BE2C (cell line): ENCODE results near the gene RRAS2.

ENCODE experiments used
- DNase-seq: peaks from one replicate; pipeline ENCODE4 v3.0.0-alpha.2; 2020
- H3K27me3 ChIP-seq: fragments of 250-450 bp; sonication (Bioruptor Pico); 2 replicates; pipeline ENCODE4 v1.5.1; 2020; ENCODE audit warnings: mild to moderate bottlenecking
- H3K36me3 ChIP-seq: fragments of 250-450 bp; sonication (Bioruptor Pico); 2 replicates; pipeline ENCODE4 v1.5.1; 2020; ENCODE audit warnings: mild to moderate bottlenecking
- H3K4me1 ChIP-seq: fragments of 250-450 bp; sonication (Bioruptor Pico); 2 replicates; pipeline ENCODE4 v1.5.1; 2020
- H3K4me3 ChIP-seq: 2 replicates; pipeline ENCODE4 v1.5.1; 2011; ENCODE audit warnings: low read depth, low read length
- H3K9me3 ChIP-seq: fragments of 250-450 bp; sonication (Bioruptor Pico); 2 replicates; pipeline ENCODE4 v1.5.1; 2020
- TF ChIP-seq, protein P1 (sequence below): IDR thresholded peaks from 2 replicates; pipeline ENCODE4 v1.5.1; 2012; ENCODE audit warnings: mild to moderate bottlenecking, low read depth, low read length

RRAS2 gene

DNA sequence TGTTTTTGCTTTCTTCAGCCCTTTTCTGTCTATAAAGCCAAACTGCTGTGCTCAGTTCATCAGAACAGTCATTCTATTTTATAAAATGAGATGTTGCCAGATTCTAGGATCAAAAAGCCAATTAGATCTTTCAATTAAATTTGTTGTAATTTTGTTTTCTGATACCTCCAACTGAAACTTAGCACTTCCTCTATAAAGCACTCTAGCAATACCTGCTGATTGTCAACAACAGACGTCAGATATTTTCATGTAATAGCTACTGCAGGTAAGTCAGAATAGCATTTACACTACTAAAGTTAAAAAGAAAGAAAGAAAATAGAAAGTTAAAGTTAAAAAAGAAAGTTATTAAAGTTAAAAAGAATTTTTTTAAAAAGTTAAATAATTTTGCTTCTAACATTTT lies 19.6 kb downstream of the RRAS2 start:
- H3K4me1 ChIP-seq, result no peaks in the 10 kb centered on the region
- H3K27me3 ChIP-seq, result no peaks in the 10 kb centered on the region
- H3K36me3 ChIP-seq, result no peaks in the 10 kb centered on the region
- DNase-seq, result no peak
- TF ChIP-seq, protein P1, sequence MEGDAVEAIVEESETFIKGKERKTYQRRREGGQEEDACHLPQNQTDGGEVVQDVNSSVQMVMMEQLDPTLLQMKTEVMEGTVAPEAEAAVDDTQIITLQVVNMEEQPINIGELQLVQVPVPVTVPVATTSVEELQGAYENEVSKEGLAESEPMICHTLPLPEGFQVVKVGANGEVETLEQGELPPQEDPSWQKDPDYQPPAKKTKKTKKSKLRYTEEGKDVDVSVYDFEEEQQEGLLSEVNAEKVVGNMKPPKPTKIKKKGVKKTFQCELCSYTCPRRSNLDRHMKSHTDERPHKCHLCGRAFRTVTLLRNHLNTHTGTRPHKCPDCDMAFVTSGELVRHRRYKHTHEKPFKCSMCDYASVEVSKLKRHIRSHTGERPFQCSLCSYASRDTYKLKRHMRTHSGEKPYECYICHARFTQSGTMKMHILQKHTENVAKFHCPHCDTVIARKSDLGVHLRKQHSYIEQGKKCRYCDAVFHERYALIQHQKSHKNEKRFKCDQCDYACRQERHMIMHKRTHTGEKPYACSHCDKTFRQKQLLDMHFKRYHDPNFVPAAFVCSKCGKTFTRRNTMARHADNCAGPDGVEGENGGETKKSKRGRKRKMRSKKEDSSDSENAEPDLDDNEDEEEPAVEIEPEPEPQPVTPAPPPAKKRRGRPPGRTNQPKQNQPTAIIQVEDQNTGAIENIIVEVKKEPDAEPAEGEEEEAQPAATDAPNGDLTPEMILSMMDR, result no peak
- no peaks in the 10 kb centered on the region for H3K9me3 ChIP-seq
- H3K4me3 ChIP-seq, result no peak overlapping the region

DNA sequence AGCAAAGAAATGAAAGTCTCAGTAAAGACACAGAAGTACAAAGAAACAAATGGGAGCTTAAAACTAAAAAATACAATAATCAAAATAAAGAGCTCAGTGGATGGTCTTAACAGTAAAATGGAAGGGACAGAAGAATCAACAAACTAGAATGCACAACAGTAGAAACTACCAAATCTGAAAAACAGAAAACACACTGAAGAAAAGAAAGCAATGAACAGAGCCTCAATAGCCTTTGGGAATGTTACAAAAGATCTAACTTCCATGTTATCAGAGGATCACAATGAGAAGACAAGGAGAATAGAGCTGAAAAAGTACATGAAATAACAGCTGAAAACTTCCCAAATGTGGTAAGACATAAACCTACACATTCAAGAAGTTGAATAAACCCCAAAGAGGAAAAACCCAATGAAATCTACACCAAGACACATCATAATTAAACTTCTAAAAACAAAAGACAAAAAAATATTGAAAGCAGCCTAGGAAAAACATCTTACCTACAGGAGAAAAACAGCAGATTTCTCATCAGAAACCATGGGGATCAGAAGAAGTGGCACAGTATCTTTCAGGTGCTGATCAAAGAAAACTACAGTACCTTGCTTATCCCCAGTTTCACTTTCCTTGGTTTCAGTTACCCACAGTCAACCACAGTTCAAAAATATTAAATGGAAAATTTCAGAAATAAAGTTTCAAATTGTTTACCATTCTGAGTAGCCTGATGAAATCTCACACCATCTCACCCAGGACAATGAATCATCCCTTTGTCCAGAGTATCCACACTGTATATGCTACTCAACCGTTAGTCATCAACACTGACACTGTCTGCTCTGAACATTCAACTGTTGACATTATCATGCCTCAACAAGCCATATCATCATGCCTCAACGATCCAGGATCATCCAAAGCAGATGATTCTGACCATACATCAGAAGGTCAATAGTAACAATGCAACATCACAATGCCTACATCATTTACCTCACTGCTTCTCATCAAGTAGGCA lies 22.2 kb downstream of the RRAS2 start:
- no peaks in the 10 kb centered on the region for H3K9me3 ChIP-seq
- H3K36me3 ChIP-seq, result no peaks in the 10 kb centered on the region
- no peak for DNase-seq
- no peak overlapping the region for H3K4me3 ChIP-seq
- H3K27me3 ChIP-seq, result no peaks in the 10 kb centered on the region
- TF ChIP-seq, protein P1, result no peak
- no peaks in the 10 kb centered on the region for H3K4me1 ChIP-seq

DNA sequence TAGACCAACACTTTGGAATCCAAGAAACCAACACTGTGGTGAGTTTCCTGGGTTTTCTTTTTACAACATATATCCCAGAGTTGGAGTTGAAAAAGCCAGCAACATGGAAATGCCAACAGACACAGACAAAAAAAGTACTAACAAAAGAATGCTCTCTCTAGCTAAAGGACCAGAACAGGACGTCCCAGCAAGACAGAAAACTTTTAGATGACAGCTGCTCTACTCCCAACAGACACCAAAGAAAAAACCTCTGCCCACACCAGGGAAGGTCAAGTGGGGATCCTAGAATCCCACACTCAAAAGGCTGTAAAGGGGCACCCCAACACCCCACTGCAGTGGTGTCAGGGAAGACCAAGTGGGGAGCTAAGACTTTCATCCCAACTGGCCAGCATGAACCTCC lies 23.3 kb downstream of the RRAS2 start:
- no peaks in the 10 kb centered on the region for H3K9me3 ChIP-seq
- no peaks in the 10 kb centered on the region for H3K36me3 ChIP-seq
- H3K4me1 ChIP-seq, result no peaks in the 10 kb centered on the region
- no peak overlapping the region for H3K4me3 ChIP-seq
- DNase-seq, result no peak
- no peaks in the 10 kb centered on the region for H3K27me3 ChIP-seq
- TF ChIP-seq, protein P1, result no peak

DNA sequence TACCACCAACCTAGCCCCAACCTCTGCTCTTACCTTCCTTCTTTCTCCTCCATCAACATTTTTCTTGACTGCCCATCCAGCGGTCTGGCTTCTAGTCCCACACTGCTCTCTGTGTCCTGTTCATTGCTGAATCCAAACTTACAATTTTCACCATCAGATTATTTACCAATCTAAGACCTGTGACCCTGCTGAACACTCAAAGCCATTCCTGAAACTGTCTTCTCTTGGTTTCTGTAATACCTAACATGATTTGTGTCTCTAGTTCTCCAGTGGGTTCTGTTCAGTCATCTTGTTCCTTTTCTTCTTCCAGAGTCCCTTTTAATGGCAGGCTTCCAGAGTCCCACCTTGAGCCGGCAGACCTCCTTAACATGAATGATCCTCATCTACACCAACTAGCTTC lies 24.1 kb downstream of the RRAS2 start:
- Histone ChIP-seq H3K36me3 (no peaks in the 10 kb centered on the region), H3K4me3 (no peak overlapping the region), H3K4me1 (no peaks in the 10 kb centered on the region), H3K9me3 (no peaks in the 10 kb centered on the region), H3K27me3 (no peaks in the 10 kb centered on the region)
- no peak for DNase-seq
- TF ChIP-seq, protein P1, result no peak

DNA sequence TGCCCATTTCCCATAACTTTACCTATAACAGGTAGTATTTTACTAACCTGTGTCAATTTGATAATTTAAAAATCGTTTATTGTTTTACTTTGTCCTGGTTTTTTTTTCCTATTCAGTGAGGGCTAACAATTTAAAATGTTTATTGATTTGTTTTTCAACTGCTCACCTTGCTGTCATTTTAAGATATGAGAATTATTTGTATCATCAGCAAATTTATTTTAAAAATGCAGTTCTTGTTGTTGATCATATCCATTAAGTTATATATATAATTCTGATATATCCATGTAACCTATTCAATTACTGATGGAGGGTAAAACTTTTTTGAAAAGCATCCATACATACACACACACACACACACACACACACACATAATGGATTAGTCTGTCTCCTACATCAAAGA lies 24.8 kb downstream of the RRAS2 start:
- no peak overlapping the region for H3K4me3 ChIP-seq
- no peaks in the 10 kb centered on the region for H3K9me3 ChIP-seq
- no peaks in the 10 kb centered on the region for H3K4me1 ChIP-seq
- TF ChIP-seq, protein P1, result no peak
- no peak for DNase-seq
- H3K27me3 ChIP-seq, result no peaks in the 10 kb centered on the region
- H3K36me3 ChIP-seq, result no peaks in the 10 kb centered on the region

DNA sequence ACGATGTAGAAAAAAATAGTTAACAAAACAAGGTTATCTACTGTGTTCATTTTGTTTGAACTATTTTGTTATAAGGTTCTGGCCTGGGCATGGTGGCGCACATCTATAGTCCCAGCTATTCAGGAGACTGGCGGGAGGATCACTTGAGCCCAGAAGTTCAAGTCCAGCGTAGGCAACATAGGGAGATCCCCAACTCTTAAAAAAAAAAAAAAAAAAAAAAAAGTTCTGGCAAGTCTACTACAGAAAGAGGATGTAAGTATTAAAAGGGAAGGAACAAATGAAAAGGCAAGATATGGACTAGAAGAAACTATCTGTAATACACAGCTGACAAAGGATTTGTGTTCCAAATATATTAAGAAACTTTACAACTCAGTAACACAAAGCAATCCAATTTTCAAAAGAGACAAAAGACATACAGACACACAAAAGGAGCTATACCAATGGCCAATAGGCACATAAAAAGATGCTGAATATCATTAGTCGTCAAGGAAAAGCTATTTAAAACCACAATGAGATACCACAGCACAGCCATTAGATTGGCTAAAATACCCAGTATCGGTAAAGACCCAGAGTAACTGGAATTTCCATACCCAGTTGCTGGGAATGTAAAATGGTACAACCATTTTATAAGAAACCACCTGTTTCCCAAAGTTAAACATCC lies 27.4 kb downstream of the RRAS2 start:
- TF ChIP-seq, protein P1, result no peak

More for the DNA sequence above, 27.4 kb downstream of the RRAS2 start:
- H3K4me1 ChIP-seq, result no peaks in the 10 kb centered on the region
- DNase-seq, result no peak
- H3K4me3 ChIP-seq, result no peak overlapping the region
- H3K27me3 ChIP-seq, result no peaks in the 10 kb centered on the region
- no peaks in the 10 kb centered on the region for H3K36me3 ChIP-seq
- no peaks in the 10 kb centered on the region for H3K9me3 ChIP-seq
